Esophagus squamous epithelium (tissue), 5 donors: ENCODE measurements around the gene NEUROD2. TPM values are rescaled to one million over a fixed set of nuclear protein-coding genes. Genes with fewer than 3 reads are reported as not detected.
A peak's percentile ranks its signal among the peaks of the same experiment; 100 is the strongest.

Source experiments
- DNase-seq: peaks from one replicate; lab custom pipeline; 2025; lab: John Stamatoyannopoulos, UW
- H3K27ac ChIP-seq, 4 donors: fragments of 200-600 bp; sonication (generic); one replicate each; pipeline ENCODE4 v1.5.1; 2016 to 2019; ENCODE audit warnings: mild to moderate bottlenecking in 1 of 4
- H3K27me3 ChIP-seq, 4 donors: fragments of 200-600 bp; sonication (generic); 1 replicate in 3 of 4; 2 replicates in 1 of 4; pipeline versions ENCODE4 v1.5.1 to v1.6.0; 2017 to 2021; ENCODE audit warnings: antibody characterized with exemption in 1 of 4
- H3K36me3 ChIP-seq, 3 donors: fragments of 200-600 bp; sonication (generic); one replicate each; pipeline ENCODE4 v1.5.1; 2016 to 2019
- H3K4me1 ChIP-seq, 3 donors: fragments of 200-600 bp; sonication (generic); one replicate each; pipeline ENCODE4 v1.5.1; 2017 to 2019
- H3K4me3 ChIP-seq, 4 donors: fragments of 200-600 bp; sonication (generic); 1 replicate in 3 of 4; 2 replicates in 1 of 4; pipeline ENCODE4 v1.5.1; 2016 to 2019; ENCODE audit warnings: mild to moderate bottlenecking in 2 of 4, moderate library complexity in 1 of 4
- H3K9me3 ChIP-seq, 3 donors: fragments of 200-600 bp; sonication (generic); one replicate each; pipeline ENCODE4 v1.5.1; 2016 to 2019
- POLR2A ChIP-seq, 4 donors: fragments of 450-650 bp; IDR thresholded peaks; one replicate each; pipeline ENCODE4 v1.6.1; 2017; ENCODE audit warnings: antibody characterized with exemption in 4 of 4, mild to moderate bottlenecking in 4 of 4, moderate library complexity in 3 of 4
- WGBS, 2 donors: methylation state at CpG; one replicate each; pipeline ENCODE4 v1.1.5; 2018; 5-methylcytosine and 5-hydroxymethylcytosine counted together
- intact Hi-C: fragments of 100-400 bp; cut with DNase I; formaldehyde crosslinking; loops from one replicate; pipeline ENCODE4 v1.15.0; 2022
- total RNA-seq, 4 donors: library from RNA; depleted of rRNA; stranded (reverse); fragments of >200 nt; gene quantifications; one replicate each; pipeline ENCODE4 v1.1.0, GENCODE V29; 2016
- TF ChIP-seq, protein P1 (sequence below), 6 experiments: fragments of 450-650 bp in 4 of 6; fragments of 200-600 bp in 2 of 6; sonication (generic) in 2 of 6; IDR thresholded peaks; one replicate each; pipeline ENCODE4 v1.5.1; 2016 to 2019; ENCODE audit warnings: antibody characterized with exemption in 6 of 6, mild to moderate bottlenecking in 4 of 6, moderate library complexity in 4 of 6
- donor health status: DM: yes; HTN: yes; CAD: no.

Gene NEUROD2
- total RNA-seq, 4 donors from 2014 or later: not detected

- H3K9me3 ChIP-seq: no peaks in the 10 kb centered on the region
- WGBS, 2 donors: 85 to 92% methylated on average over 7 of the region's 7 CpGs
- H3K36me3 ChIP-seq: no peaks in the 10 kb centered on the region
- H3K27ac ChIP-seq: no peak overlapping the region
- TF ChIP-seq, protein P1, sequence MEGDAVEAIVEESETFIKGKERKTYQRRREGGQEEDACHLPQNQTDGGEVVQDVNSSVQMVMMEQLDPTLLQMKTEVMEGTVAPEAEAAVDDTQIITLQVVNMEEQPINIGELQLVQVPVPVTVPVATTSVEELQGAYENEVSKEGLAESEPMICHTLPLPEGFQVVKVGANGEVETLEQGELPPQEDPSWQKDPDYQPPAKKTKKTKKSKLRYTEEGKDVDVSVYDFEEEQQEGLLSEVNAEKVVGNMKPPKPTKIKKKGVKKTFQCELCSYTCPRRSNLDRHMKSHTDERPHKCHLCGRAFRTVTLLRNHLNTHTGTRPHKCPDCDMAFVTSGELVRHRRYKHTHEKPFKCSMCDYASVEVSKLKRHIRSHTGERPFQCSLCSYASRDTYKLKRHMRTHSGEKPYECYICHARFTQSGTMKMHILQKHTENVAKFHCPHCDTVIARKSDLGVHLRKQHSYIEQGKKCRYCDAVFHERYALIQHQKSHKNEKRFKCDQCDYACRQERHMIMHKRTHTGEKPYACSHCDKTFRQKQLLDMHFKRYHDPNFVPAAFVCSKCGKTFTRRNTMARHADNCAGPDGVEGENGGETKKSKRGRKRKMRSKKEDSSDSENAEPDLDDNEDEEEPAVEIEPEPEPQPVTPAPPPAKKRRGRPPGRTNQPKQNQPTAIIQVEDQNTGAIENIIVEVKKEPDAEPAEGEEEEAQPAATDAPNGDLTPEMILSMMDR (IDR thresholded peaks at IDR 0.05): no peak
- no peak for TF ChIP-seq POLR2A (IDR thresholded peaks at IDR 0.05)
- intact Hi-C loops: no loop called here
- H3K27me3 ChIP-seq: peaks cover 0 to 10% (median 0%) of the 10 kb centered on the region in 4 donors
- no peak overlapping the region for H3K4me3 ChIP-seq
- H3K4me1 ChIP-seq: peaks cover 0 to 6% (median 0%) of the 10 kb centered on the region in 3 donors
- no peak for DNase-seq
Measured at GRCh38 chr17:39580082-39580468, 27.6 kb downstream of the NEUROD2 start.

DNA sequence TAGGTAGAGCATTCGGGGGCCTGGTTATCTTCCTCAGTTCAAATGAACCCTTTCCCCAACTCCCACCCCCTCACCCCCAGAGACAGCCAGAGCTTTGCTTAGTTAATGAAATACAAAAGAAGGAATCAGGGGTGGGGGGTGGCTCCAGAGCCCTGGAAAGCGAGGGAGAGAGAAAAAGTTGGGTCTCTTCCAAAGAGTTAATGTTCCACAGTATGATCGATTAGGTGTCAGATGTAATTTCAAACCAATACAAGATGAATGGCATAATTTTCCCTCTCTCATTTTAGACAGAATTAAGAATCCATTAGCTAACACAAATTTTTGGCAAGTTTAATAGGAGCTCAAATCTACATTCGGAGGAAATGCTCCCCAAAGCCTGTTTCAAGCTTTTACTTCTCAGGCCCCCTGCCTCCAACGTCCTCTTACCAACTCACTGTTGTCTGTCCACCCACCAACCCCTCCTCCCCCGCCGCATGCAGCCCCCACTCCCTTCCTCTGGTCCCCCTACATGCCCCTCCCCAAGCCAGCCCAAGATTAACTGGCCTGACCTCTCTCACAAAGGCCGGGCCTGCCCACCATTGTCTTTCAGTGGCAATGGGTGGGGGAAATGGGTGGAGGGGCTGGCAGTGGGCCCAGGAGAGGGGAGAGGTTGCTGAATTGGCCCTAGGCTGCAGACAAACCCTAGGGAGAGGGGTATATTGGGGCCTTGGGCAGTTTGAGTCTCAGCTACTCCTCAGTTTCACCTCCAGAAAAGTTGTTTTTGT is 28.2 kb downstream of the NEUROD2 start:
- no peak overlapping the region for H3K27ac ChIP-seq
- no peak for DNase-seq
- peaks cover 0 to 11% (median 0%) of the 10 kb centered on the region in 3 donors for H3K4me1 ChIP-seq
- H3K27me3 ChIP-seq: peaks cover 0 to 10% (median 0%) of the 10 kb centered on the region in 4 donors
- WGBS, 2 donors: 42 to 51% methylated on average over 7 to 8 of the region's 8 CpGs
- H3K9me3 ChIP-seq: no peaks in the 10 kb centered on the region
- intact Hi-C loops: no loop called here
- no peak overlapping the region for H3K4me3 ChIP-seq
- H3K36me3 ChIP-seq: no peaks in the 10 kb centered on the region
- TF ChIP-seq, protein P1 (IDR thresholded peaks at IDR 0.05): no peak
- no peak for TF ChIP-seq POLR2A (IDR thresholded peaks at IDR 0.05)

DNA sequence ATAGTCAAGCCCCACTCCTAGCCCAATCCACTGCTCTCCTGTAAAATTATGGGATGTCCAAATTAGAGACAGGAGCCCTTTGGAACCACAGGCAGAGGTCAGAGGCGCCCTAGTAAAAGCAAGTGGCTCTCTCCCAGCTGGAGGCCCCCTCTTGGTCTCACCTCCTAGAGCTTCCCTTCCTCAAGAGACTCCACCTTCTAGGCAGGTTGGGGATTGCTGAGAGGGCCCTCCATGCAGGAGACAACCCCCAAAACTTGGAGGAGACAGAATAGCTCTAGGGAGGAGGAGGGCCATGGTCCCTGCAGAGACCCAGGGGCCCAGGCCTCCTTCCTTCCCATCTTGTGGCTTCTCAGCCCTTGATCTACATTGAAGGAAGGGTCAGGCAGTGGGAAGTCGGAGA is 29.4 kb downstream of the NEUROD2 start:
- Histone ChIP-seq H3K27ac (no peak overlapping the region), H3K36me3 (no peaks in the 10 kb centered on the region), H3K27me3 (peaks cover 0 to 10% (median 0%) of the 10 kb centered on the region in 4 donors), H3K9me3 (no peaks in the 10 kb centered on the region), H3K4me3 (no peak overlapping the region), H3K4me1 (peaks cover 0 to 23% (median 5%) of the 10 kb centered on the region in 3 donors)
- WGBS, 2 donors: 69 to 100% methylated on average over 1 to 2 of the region's 2 CpGs
- no peak for TF ChIP-seq POLR2A (IDR thresholded peaks at IDR 0.05)
- TF ChIP-seq, protein P1 (IDR thresholded peaks at IDR 0.05): no peak
- DNase-seq: no peak
- intact Hi-C loops: no loop called here

- peaks cover 0 to 5% (median 0%) of the 10 kb centered on the region in 3 donors for H3K36me3 ChIP-seq
- H3K9me3 ChIP-seq: no peaks in the 10 kb centered on the region
- peaks cover 0 to 37% (median 12%) of the 10 kb centered on the region in 3 donors for H3K4me1 ChIP-seq
- DNase-seq: no peak
- peaks cover 0 to 10% (median 0%) of the 10 kb centered on the region in 4 donors for H3K27me3 ChIP-seq
- 21 to 37% methylated on average over 2 to 5 of the region's 7 CpGs for WGBS, 2 donors
- H3K4me3 ChIP-seq: no peak overlapping the region
- H3K27ac ChIP-seq: no peak overlapping the region
- no peak for TF ChIP-seq POLR2A (IDR thresholded peaks at IDR 0.05)
- TF ChIP-seq, protein P1 (IDR thresholded peaks at IDR 0.05): peak in 5 of 6 experiments; percentile 14 to 35 (median 24)
- intact Hi-C loops: no loop called here
Measured at GRCh38 chr17:39576187-39576586, 31.5 kb downstream of the NEUROD2 start.
